NCI-H2227 (cell line): Measurements from ENCODE around the gene RNF25.

Experiments
- DNase-seq: peaks from one replicate; lab custom pipeline; 2025; ENCODE audit not compliant: unreplicated experiment; lab: John Stamatoyannopoulos, UW

The RNF25 gene

DNA sequence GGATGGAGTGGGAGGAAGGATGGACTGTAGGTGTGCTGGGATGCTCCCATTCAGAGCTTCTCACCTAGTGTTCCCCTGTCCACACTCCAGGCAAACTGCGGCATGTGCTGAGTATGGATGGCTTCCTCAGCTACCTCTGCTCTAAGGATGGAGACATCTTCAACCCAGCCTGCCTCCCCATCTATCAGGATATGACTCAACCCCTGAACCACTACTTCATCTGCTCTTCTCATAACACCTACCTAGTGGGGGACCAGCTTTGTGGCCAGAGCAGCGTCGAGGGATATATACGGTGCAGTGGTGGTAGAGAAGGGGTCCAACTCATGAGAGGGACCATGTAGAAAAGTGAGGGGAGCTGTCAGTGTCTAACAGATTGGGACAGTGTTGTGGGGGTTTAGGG is 43.9 kb downstream of the RNF25 start:
- no peak for DNase-seq

DNA sequence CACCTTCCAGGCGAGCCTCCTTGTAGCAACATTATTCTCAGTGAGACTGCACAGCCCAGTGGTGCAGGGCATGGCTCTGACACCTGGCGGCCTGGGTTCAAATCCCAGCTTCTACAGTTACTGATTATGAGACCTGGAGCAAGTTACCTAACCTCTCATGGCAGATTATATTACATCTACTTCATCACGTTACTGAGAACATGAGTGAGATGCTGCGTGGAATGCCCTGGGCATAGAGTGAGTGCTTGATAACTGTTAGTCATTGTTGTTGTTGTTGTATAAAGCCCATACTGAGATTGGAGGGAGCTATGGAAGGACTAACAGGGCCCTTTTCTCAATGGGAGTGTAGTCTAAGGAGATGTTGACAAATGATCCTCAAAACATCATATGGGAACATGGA is 45.4 kb downstream of the RNF25 start:
- no peak for DNase-seq

DNA sequence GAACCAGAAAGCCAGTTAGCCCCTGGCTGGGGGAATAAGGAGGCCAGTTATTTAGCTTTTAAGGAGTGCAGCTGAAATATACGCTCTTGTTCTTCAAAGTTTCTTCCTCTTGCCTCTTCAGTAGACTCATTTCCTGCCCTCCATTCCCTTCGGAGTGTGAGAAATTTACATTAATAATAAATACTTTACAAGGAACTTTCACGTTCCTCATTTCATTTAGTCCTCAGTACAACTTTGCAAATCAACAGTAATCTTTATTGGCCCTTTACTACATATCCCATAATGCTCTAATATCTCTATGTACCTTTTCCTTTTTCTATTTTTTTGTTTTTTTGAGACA is 48.5 kb downstream of the RNF25 start:
- no peak for DNase-seq

DNA sequence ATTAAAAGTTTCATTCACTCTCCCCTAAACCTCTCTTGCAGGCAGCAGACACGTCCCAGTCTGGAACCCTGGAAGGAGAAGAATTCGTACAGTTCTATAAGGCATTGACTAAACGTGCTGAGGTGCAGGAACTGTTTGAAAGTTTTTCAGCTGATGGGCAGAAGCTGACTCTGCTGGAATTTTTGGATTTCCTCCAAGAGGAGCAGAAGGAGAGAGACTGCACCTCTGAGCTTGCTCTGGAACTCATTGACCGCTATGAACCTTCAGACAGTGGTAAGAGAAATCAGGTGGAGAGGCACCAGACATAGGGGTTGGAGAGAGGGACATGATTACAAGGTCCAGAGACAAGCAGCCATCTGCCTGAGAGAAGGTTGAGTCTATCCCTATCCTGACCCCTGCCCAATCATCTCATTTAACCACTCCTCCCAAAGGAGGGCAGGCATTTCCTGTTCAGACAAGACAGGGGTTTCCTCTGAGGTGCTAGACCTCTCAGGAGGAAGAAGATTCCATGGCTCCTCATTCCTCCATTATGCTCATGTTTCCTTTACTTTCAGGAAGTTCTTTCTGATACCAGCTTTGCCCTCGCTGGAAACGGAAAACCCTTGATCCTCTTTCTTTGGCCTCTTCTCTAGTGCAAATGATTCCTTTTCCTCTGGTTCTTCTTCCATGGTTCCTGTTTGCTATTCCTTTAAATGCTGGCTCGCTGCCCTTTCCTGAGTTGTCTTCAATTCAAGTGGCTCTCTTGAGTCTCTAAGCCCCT is 49.0 kb downstream of the RNF25 start:
- DNase-seq = no peak

DNA sequence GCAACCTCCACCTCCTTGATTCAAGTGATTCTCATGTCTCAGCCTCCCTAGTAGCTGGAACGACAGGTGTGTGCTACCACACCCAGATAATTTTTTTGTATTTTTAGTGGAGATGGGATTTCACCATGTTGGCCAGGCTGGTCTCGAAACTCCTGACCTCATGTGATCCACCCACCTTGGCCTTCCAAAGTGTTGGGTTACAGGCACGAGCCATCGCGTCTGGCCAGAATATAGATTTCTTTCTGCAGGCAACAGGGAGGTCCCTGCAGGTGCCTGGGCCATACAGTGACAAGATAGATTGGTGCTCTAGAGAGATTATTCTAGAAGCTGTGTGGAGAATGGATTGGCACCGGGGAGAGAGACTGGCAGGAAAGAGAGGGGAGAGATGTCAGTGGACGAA is 50.8 kb downstream of the RNF25 start:
- DNase-seq = no peak

DNA sequence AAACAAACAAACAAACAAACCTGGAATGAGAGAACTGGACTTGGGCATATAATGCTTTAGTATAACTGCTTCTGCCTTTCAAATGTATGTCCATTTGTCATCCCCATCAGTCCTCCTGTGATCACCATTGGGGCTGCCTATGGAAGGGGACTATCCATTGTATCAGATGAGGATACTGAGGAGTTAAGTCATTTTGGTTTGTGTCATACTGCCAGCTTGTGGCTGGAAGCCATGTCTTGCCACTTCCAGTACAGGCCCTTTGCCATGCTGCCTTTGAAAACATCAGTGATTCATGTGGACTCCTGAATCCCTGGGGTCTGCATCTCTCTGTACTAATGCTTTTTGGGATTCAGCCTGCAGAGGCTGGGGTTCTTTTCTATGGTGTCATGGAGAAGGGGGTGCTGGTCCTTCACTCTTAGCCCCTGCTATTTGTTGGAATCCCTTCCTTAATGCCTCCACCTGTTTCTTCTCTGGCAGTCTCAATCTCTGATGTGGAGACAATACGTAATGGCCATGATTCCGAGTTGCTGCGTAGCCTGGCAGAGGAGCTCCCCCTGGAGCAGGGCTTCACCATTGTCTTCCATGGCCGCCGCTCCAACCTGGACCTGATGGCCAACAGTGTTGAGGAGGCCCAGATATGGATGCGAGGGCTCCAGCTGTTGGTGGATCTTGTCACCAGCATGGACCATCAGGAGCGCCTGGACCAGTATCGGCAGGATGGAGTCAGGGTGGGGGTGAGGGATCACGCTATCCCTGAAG is 53.5 kb downstream of the RNF25 start:
- no peak for DNase-seq

DNA sequence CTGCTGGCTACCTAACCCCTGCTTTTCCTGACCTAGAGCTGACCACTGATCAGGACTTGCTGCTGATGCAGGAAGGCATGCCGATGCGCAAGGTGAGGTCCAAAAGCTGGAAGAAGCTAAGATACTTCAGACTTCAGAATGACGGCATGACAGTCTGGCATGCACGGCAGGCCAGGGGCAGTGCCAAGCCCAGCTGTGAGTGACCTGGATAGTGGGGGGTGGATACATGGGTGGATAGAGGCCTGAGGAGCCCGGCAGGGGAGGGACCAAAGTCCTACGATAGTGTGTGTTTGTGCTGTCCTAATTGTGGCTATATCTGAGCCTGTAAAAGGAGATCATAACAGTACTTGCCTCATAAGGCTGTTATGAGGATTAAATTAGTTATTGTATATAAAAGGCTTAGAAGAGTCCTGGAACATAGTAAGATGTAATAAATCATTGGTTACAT is 55.9 kb downstream of the RNF25 start:
- DNase-seq = no peak
